Neural progenitor cell (in vitro differentiated cells): ENCODE results near the gene ZNF831.

Source experiments
- CTCF ChIP-seq: fragments of 200-600 bp; sonication (generic); IDR thresholded peaks from 2 replicates; pipeline ENCODE4 v1.5.1; 2017; ENCODE audit warnings: antibody characterized with exemption, mild to moderate bottlenecking
- EZH2 ChIP-seq: fragments of 200-600 bp; sonication (generic); IDR thresholded peaks from 2 replicates; pipeline ENCODE4 v1.6.1; 2017; ENCODE audit warnings: antibody characterized with exemption, mild to moderate bottlenecking, moderate library complexity
- EZH2phosphoT487 ChIP-seq: fragments of 200-600 bp; sonication (generic); IDR thresholded peaks from 2 replicates; pipeline ENCODE4 v1.6.1; 2017; ENCODE audit warnings: antibody characterized with exemption

- TF ChIP-seq CTCF (no peak), EZH2 (no peak), EZH2phosphoT487 (no peak)
These were observed 3.1 kb upstream of the ZNF831 start for GRCh38 chr20:59160389-59161115.
